Nasal cavity respiratory epithelium epithelial cell of viscerocranial mucosa (primary cell): ENCODE results near the gene DOCK6. TPM values are rescaled to one million over a fixed set of nuclear protein-coding genes. Genes with fewer than 3 reads are reported as not detected.

Experiments
- total RNA-seq: library from RNA; depleted of rRNA; stranded (reverse); fragments of >200 nt; gene quantifications from 2 replicates; pipeline ENCODE4 v1.2.3, GENCODE V29; 2014

Gene DOCK6, protein sequence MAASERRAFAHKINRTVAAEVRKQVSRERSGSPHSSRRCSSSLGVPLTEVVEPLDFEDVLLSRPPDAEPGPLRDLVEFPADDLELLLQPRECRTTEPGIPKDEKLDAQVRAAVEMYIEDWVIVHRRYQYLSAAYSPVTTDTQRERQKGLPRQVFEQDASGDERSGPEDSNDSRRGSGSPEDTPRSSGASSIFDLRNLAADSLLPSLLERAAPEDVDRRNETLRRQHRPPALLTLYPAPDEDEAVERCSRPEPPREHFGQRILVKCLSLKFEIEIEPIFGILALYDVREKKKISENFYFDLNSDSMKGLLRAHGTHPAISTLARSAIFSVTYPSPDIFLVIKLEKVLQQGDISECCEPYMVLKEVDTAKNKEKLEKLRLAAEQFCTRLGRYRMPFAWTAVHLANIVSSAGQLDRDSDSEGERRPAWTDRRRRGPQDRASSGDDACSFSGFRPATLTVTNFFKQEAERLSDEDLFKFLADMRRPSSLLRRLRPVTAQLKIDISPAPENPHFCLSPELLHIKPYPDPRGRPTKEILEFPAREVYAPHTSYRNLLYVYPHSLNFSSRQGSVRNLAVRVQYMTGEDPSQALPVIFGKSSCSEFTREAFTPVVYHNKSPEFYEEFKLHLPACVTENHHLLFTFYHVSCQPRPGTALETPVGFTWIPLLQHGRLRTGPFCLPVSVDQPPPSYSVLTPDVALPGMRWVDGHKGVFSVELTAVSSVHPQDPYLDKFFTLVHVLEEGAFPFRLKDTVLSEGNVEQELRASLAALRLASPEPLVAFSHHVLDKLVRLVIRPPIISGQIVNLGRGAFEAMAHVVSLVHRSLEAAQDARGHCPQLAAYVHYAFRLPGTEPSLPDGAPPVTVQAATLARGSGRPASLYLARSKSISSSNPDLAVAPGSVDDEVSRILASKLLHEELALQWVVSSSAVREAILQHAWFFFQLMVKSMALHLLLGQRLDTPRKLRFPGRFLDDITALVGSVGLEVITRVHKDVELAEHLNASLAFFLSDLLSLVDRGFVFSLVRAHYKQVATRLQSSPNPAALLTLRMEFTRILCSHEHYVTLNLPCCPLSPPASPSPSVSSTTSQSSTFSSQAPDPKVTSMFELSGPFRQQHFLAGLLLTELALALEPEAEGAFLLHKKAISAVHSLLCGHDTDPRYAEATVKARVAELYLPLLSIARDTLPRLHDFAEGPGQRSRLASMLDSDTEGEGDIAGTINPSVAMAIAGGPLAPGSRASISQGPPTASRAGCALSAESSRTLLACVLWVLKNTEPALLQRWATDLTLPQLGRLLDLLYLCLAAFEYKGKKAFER (N-terminal part only)
- 20.2 and 45.5 TPM in 2 replicates for total RNA-seq

DNA sequence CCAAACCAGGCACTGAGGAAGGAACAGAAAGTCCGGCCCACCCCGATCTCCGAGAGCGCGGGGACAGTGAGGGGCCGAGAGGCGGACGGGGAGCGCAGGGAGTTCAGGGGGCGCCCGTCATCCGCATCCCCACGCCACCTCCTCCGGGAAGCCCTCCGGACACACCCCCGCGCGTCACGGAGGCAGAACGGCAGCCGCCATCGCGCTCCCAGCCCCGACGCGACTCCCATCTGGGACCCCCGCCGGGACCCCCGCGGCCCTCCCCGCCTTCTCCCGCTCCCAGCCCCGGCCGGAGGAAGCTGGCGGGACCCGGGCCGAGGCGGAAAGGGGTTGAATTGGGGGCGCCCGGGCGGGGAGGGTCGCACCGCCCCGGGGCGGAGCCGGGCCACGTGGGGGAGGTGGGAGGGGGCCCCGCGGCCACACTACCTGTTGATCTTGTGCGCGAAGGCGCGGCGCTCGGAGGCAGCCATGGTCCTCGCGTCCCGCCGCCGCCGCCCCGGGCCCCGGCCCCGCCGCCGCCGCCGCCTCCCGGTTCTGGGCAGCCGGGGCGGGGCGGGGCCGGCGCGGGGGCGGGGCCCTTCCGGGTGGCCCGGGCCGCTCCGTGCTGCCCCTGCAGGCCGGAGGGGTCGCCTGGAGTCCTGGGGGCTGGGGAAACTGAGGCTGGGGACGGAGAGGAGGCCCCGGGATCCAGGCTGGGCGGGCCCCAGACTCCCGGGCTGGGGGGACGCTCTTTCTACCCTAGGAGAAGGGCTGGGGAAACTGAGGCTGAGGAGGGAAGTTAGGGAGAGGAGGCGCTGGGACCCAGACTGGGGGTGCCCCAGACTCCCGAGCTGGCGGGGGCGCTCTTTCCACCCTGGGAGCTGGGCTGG is at the start of gene DOCK6:
Gene DOCK6 (minus strand): TSS at position 554 of the 869 bp plus-strand sequence. CDS start 84 bp downstream, at position 470.

DNA sequence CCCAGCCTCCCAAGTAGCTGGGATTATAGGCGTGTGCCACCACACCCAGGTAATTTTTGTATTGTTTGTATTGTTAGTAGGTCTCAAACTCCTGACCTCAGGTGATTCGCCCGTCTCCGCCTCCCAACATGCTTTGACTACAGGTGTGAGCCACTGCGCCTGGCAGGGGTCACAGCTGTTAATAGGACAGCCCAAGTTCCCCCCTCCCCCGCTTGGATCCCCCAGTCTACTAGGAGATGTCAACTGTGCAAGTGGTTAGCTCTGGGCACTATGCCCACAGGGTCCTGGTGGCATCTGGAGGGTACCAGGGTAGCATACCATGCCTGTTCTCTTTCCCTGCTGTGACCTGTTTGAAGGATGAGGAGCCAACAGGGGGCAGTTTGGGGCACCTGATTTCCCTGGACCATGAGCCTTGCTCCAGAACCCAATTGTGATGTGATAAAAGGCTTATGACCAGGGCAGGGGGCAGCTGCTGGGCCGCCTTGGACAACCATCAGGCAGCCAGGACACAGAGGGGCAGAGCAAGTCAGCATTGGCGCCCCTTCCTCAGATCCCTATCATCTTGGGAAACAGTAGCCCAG is 33.4 kb upstream of the DOCK6 start, which contains the start of gene TSPAN16:
Gene TSPAN16 (plus strand): TSS at position 496 of the 581 bp plus-strand sequence. CDS start 138 bp downstream, outside the sequence.

DNA sequence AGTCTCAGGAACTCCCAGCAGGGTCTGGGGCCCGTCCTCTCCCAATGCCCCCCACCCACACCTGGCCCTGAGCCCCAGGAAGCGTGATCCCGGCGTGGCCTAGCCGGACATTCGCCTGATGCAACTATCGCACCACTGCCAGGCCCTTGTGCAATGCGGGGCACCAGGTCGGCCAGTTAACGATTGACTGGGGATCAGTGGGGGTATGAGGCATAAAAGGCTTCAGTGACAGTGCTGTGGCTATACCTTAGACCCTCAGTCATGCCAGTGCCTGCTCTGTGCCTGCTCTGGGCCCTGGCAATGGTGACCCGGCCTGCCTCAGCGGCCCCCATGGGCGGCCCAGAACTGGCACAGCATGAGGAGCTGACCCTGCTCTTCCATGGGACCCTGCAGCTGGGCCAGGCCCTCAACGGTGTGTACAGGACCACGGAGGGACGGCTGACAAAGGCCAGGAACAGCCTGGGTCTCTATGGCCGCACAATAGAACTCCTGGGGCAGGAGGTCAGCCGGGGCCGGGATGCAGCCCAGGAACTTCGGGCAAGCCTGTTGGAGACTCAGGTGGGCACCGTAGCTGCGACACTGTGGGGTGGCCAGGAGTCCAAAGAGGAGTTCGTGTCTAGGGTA is 22.8 kb downstream of the DOCK6 start, which contains the start of gene ANGPTL8:
Gene ANGPTL8 (plus strand): TSS at position 243 of the 624 bp plus-strand sequence. CDS start 19 bp downstream, at position 262.

DNA sequence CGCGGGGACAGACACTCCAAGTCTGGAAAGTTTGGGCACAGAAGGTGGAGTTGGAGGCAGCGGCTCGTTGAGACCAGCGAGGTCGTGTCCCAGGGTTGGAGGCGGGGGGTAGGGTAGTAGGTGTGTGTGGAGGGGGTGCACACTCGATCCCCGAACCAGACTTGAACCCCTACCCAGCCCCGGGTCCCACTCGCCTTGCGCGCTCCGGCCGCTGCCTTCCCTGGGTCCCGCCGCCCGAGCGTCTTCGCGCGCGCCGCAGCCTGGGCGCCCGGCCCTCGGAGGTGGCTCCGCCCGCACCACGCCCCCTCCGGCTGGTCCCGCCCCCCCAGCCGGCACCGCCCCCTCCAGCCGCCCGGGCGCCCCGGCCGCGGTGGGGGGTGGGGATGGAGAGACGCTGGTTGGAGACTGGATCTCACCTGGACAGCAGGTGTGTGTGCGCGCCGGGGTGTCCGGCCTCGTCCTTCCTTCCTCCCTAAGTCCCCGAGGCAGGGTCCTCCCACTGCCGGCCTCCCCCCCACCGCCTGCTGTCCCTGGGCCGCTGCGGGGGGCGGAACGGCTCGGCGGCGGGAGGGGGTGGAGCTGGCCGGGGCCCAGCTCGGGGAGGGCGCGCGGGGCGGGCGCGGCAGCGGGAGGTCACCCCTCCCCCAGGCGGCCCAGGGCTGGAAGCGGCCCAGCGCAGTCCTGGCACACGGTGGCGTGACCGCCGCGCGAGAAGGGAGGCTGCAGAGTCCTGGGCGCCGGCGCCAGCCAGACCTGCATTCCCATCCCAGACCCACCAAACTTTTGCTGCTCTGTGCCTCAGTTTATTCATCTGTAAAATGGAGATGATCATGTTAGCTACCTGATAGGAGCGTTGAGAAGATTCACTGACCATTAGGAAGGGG is 64.8 kb downstream of the DOCK6 start, which contains the start of gene KANK2:
Gene KANK2 (minus strand): TSS at position 255 of the 884 bp plus-strand sequence. CDS start 3,034 bp downstream, outside the sequence.

GRCh38 chr19:11155373-11156120 is 106.8 kb downstream of the DOCK6 start, which contains the start of gene SPC24:
Gene SPC24, minus strand, starts transcription at chr19:11155782. Its CDS starts 6 bp downstream, at chr19:11155776.

Other genes starting within 250 kb of the DOCK6 start
- 184 and 234 TPM in 2 replicates for gene LDLR, start 173.1 kb downstream of the DOCK6 start, total RNA-seq
- gene SPC24, start 106.7 kb downstream of the DOCK6 start, total RNA-seq: 0.34 and 0.43 TPM in 2 replicates
- gene KANK2, start 65.0 kb downstream of the DOCK6 start, total RNA-seq: 8.2 and 14.7 TPM in 2 replicates
- gene ANGPTL8, start 22.9 kb downstream of the DOCK6 start, total RNA-seq: not detected in 2 replicates
- not detected in 2 replicates for gene TSPAN16, start 33.6 kb upstream of the DOCK6 start, total RNA-seq
- gene RAB3D, start 77.1 kb upstream of the DOCK6 start, total RNA-seq: 75.5 and 131 TPM in 2 replicates
- 48.2 and 91.9 TPM in 2 replicates for gene TMEM205, start 83.7 kb upstream of the DOCK6 start, total RNA-seq
- gene CCDC159, start 84.0 kb upstream of the DOCK6 start, total RNA-seq: 4.1 and 10.9 TPM in 2 replicates
- 3.8 and 5.5 TPM in 2 replicates for gene PLPPR2, start 92.9 kb upstream of the DOCK6 start, total RNA-seq
- 0.57 and 0.68 TPM in 2 replicates for gene SWSAP1, start 112.1 kb upstream of the DOCK6 start, total RNA-seq
- gene EPOR, start 121.8 kb upstream of the DOCK6 start, total RNA-seq: 0.68 and 0.71 TPM in 2 replicates
- gene RGL3, start 156.8 kb upstream of the DOCK6 start, total RNA-seq: 0.21 TPM in 1 of 2 replicates, not detected in the other
- gene ODAD3, start 172.6 kb upstream of the DOCK6 start, total RNA-seq: 0.07 TPM in 1 of 2 replicates, not detected in the other
- 94.0 and 217 TPM in 2 replicates for gene PRKCSH, start 173.1 kb upstream of the DOCK6 start, total RNA-seq
- gene ELAVL3, start 218.5 kb upstream of the DOCK6 start, total RNA-seq: not detected in 2 replicates
- gene ZNF653, start 243.3 kb upstream of the DOCK6 start, total RNA-seq: 4.3 and 4.8 TPM in 2 replicates